ENCODE results near the gene PARP8. TPM values are rescaled to one million over a fixed set of nuclear protein-coding genes. Genes with fewer than 3 reads are reported as not detected.

PARP8 gene
- total and polyA plus RNA-seq, 2 of the 4 experiments (the other 2 are of a cell fraction): 6.9 to 8.2 TPM

- ATAC-seq (ENCODE audit: low read depth) (no peak), DNase-seq (no peak)
- H3K56ac ChIP-seq (ENCODE audit: extremely low read depth, insufficient read depth, low read length): no peak overlapping the region
- H3K9ac ChIP-seq (ENCODE audit: low read depth, low read length): no peak overlapping the region
- H3K4me2 ChIP-seq (ENCODE audit: low read depth, low read length): no peak overlapping the region
- no peak overlapping the region for H2AK9ac ChIP-seq (replicated peaks; ENCODE audit: low read depth, low read length, poor library complexity)
- in situ Hi-C loops (cut with MboI; ENCODE audit: low sequenced_read_pairs): no loop called here
- no TSS peak for BruUV-seq (replicated peaks)
- H3K18ac ChIP-seq (ENCODE audit: low read depth, low read length): no peak overlapping the region
- no peaks in the 10 kb centered on the region for H3K27me3 ChIP-seq (ENCODE audit: control insufficient read depth, insufficient read depth, low read length)
- no peaks in the 10 kb centered on the region; the same call in 1 of the 2 replicates for H3K9me3 ChIP-seq (ENCODE audit: control insufficient read depth, insufficient read depth, low read length)
- no peak overlapping the region for H2BK120ac ChIP-seq (ENCODE audit: low read depth, low read length)
- peaks cover 5% of the 10 kb centered on the region for H3K36me3 ChIP-seq (ENCODE audit: control insufficient read depth, insufficient read depth, low read length)
- no peak overlapping the region for H4K8ac ChIP-seq (ENCODE audit: low read depth in 2 of 2, low read length in 2 of 2)
- no peaks in the 10 kb centered on the region for H3K79me1 ChIP-seq (ENCODE audit: low read depth in 1 of 2, low read length in 2 of 2)
- intact Hi-C loops (cut with micrococcal nuclease): no loop called here
- H2AFZ ChIP-seq (replicated peaks; ENCODE audit: low read length, poor library complexity): no peak overlapping the region
- TF ChIP-seq MAFK (IDR thresholded peaks at IDR 0.05; ENCODE audit: low read depth, low read length): no peak
- TF ChIP-seq BHLHE40 (IDR thresholded peaks at IDR 0.05; ENCODE audit: low read depth, low read length): no peak
- TF ChIP-seq RAD21 (IDR thresholded peaks at IDR 0.05; ENCODE audit: low read length): no peak
- no peak for TF ChIP-seq RFX5 (IDR thresholded peaks at IDR 0.05; ENCODE audit: low read depth, low read length)
- TF ChIP-seq USF2 (IDR thresholded peaks at IDR 0.05; ENCODE audit: low read depth, low read length): no peak
- TF ChIP-seq CEBPB (IDR thresholded peaks at IDR 0.05; ENCODE audit: low read depth, low read length): no peak
- H3K4ac ChIP-seq (ENCODE audit: low read depth, low read length): no peak overlapping the region
- H2AK5ac ChIP-seq (ENCODE audit: low read depth, low read length): no peak overlapping the region
- H4K5ac ChIP-seq (ENCODE audit: low read depth, low read length): no peak overlapping the region
- no CpG with 5 or more reads among the region's 2 CpGs for WGBS, 2 experiments (ENCODE audit: extremely low coverage in 2 of 2, insufficient read length in 1 of 2)
- H2BK20ac ChIP-seq (ENCODE audit: low read depth, low read length): no peak overlapping the region
- no peak overlapping the region for H4K91ac ChIP-seq (ENCODE audit: insufficient read depth, low read depth, low read length)
- dilution Hi-C loops (cut with HindIII; ENCODE audit: low sequenced_read_pairs, unreplicated experiment): no loop called here
- no peaks in the 10 kb centered on the region for H3K4me1 ChIP-seq (ENCODE audit: control insufficient read depth, insufficient read depth, low read length)
- H2BK5ac ChIP-seq (ENCODE audit: low read depth, low read length, poor library complexity, severe bottlenecking): no peak overlapping the region
- H4K20me1 ChIP-seq (ENCODE audit: insufficient read depth, low read length): no peaks in the 10 kb centered on the region
- H3K14ac ChIP-seq (replicated peaks; ENCODE audit: low read depth, low read length): no peak overlapping the region
- H3K4me3 ChIP-seq (ENCODE audit: insufficient read depth, low read depth, low read length): no peak overlapping the region
- POLR2A ChIA-PET (ENCODE audit: unreplicated experiment): no interaction called here
- no peak overlapping the region for H3K27ac ChIP-seq (ENCODE audit: insufficient read depth, low read length)
- CTCF ChIA-PET: no interaction called here
- H3K23ac ChIP-seq (ENCODE audit: low read depth, low read length): no peak overlapping the region
- H3K9me1 ChIP-seq (ENCODE audit: insufficient read depth, low read length): no peaks in the 10 kb centered on the region
- H2BK15ac ChIP-seq (ENCODE audit: low read depth, low read length): no peak overlapping the region
Measured at GRCh38 chr5:50799596-50799995, 133.2 kb downstream of the PARP8 start.

Measured in IMR-90 (cell line).